Caco-2 (cell line): ENCODE results near the gene SRD5A1. TPM values are rescaled to one million over a fixed set of nuclear protein-coding genes. Genes with fewer than 3 reads are reported as not detected.
A peak's percentile ranks its signal among the peaks of the same experiment; 100 is the strongest.

ENCODE experiments used
- BruUV-seq: library from RNA; stranded (reverse); fragments of 400-500 nt; replicated peaks from 2 replicates; lab custom pipeline; 2021; lab: Mats Ljungman, UMichigan
- CTCF ChIA-PET: fragments of 300-600 bp; sonication (Branson Sonifier 250); formaldehyde crosslinking; loops from one replicate; lab custom pipeline; 2022; ENCODE audit warnings: antibody characterized with exemption; lab: Charles Lee
- POLR2A ChIA-PET: fragments of 300-600 bp; sonication (Branson Sonifier 250); formaldehyde crosslinking; loops from one replicate; lab custom pipeline; 2022; ENCODE audit warnings: antibody characterized with exemption; lab: Charles Lee
- DNase-seq, 2 experiments: peaks; one replicate each; pipeline versions ENCODE4 v3.0.0 to v3.0.0-alpha.2; 2020 to 2022
- H3K27me3 ChIP-seq: replicated peaks from 2 replicates; pipeline ENCODE4 v1.6.0; 2011; ENCODE audit warnings: low read length; ENCODE audit not compliant: control insufficient read depth, insufficient read depth
- H3K36me3 ChIP-seq: 2 replicates; pipeline ENCODE4 v1.5.1; 2011; ENCODE audit warnings: low read length; ENCODE audit not compliant: control insufficient read depth, insufficient read depth
- H3K4me1 ChIP-seq: fragments of 250-450 bp; sonication (Bioruptor Pico); 2 replicates; pipeline ENCODE4 v1.5.1; 2020; ENCODE audit warnings: mild to moderate bottlenecking
- H3K4me3 ChIP-seq: 2 replicates; pipeline ENCODE4 v1.5.1; 2011; ENCODE audit warnings: low read depth, mild to moderate bottlenecking, control low read depth, low read length
- H3K9me3 ChIP-seq: fragments of 250-450 bp; sonication (Bioruptor Pico); 2 replicates; pipeline ENCODE4 v1.5.1; 2020; ENCODE audit warnings: mild to moderate bottlenecking, moderate library complexity
- H3K27ac Mint-ChIP-seq: one replicate; pipeline ENCODE4 v1.8.0; 2022; ENCODE audit warnings: mixed read lengths; ENCODE audit not compliant: unreplicated experiment
- H3K27me3 Mint-ChIP-seq: one replicate; pipeline ENCODE4 v1.8.0; 2022; ENCODE audit warnings: mixed read lengths; ENCODE audit not compliant: insufficient read depth, unreplicated experiment
- H3K36me3 Mint-ChIP-seq: one replicate; pipeline ENCODE4 v1.8.0; 2022; ENCODE audit warnings: mild to moderate bottlenecking, mixed read lengths; ENCODE audit not compliant: insufficient read depth, unreplicated experiment
- H3K4me1 Mint-ChIP-seq: one replicate; pipeline ENCODE4 v1.8.0; 2022; ENCODE audit warnings: low read depth, mixed read lengths; ENCODE audit not compliant: unreplicated experiment
- H3K4me3 Mint-ChIP-seq: one replicate; pipeline ENCODE4 v1.8.0; 2022; ENCODE audit warnings: mild to moderate bottlenecking, moderate library complexity, mixed read lengths; ENCODE audit not compliant: unreplicated experiment
- H3K9me3 Mint-ChIP-seq: one replicate; pipeline ENCODE4 v1.8.0; 2022; ENCODE audit warnings: mixed read lengths; ENCODE audit not compliant: unreplicated experiment
- CTCF ChIP-seq, 2 experiments: fragments of 200-600 bp in 1 of 2; IDR thresholded peaks; 1 replicate in 1 of 2; 2 replicates in 1 of 2; pipeline versions ENCODE4 v1.5.1 to v1.8.0; 2011 to 2022; ENCODE audit warnings: antibody characterized with exemption in 1 of 2, control low read depth in 1 of 2, inconsistent platforms in 1 of 2, low read depth in 1 of 2, low read length in 1 of 2, mild to moderate bottlenecking in 1 of 2, moderate library complexity in 1 of 2; ENCODE audit not compliant: insufficient read depth in 1 of 2, severe bottlenecking in 1 of 2, unreplicated experiment in 1 of 2
- intact Hi-C: fragments of 100-400 bp; cut with micrococcal nuclease; formaldehyde crosslinking; loops from one replicate; pipeline ENCODE4 v1.10.0; 2022; ENCODE audit not compliant: unreplicated experiment
- total RNA-seq: library from RNA; stranded (reverse); gene quantifications from 2 replicates; pipeline ENCODE4 v1.2.3, GENCODE V29; 2022

SRD5A1 gene
- total RNA-seq, 1 experiment from 2014 or later = 19.4 TPM

DNA sequence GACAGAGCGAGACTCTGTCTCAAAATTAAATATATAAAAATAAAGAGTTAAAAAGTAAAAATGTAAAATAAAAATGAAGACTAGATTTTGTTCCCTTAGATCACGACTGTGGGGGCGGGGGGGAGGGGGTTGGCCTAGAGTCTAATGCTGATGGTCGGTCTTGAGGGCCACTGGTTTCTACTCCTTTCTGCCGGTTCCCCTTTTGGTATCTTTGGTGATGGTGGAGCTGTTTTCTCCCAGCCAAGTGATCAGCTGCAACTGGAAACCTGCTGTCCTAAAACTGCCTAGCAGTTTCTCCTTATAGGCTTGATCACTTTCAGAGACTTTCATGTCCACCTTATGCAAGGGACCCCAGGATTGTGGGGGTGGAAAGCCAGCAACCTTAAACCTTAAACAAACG lies 1.1 kb downstream of the SRD5A1 start:
- intact Hi-C loops = loop anchor here (5.0 kb wide), 1 partner anchor 98 kb away; no protein-coding TSS in a partner anchor
- H3K4me3 Mint-ChIP-seq = peak overlapping the region; percentile 100
- H3K36me3 Mint-ChIP-seq = peaks cover 35% of the 10 kb centered on the region

GRCh38 chr5:6634788-6635430 lies 1.7 kb downstream of the SRD5A1 start:
- H3K4me1 ChIP-seq = peaks cover 7% of the 10 kb centered on the region; the same call in 1 of the 2 replicates
- TSS peak; percentile 39 for BruUV-seq
- H3K9me3 ChIP-seq = no peaks in the 10 kb centered on the region
- Mint-ChIP-seq H3K27ac (peak overlapping the region; percentile 53), H3K9me3 (no peaks in the 10 kb centered on the region), H3K4me3 (peak overlapping the region; percentile 100), H3K27me3 (no peaks in the 10 kb centered on the region), H3K36me3 (peaks cover 29% of the 10 kb centered on the region), H3K4me1 (peaks cover 12% of the 10 kb centered on the region)
- CTCF ChIA-PET = no interaction called here
- DNase-seq = no peak
- TF ChIP-seq CTCF (IDR thresholded peaks at IDR 0.05; ENCODE audit: insufficient read depth in 1 of 2, low read depth in 1 of 2, low read length in 1 of 2, severe bottlenecking in 1 of 2, unreplicated experiment in 1 of 2) = no peak
- POLR2A ChIA-PET = interaction anchor here (0.7 kb wide), 1 partner anchor 23 kb away, joined by 3 read pairs; no protein-coding TSS in a partner anchor
- H3K4me3 ChIP-seq = no peak overlapping the region; the same call in 1 of the 2 replicates
- no peaks in the 10 kb centered on the region for H3K27me3 ChIP-seq
- intact Hi-C loops = loop anchor here (5.0 kb wide), 1 partner anchor 97 kb away; no protein-coding TSS in a partner anchor
- peaks cover 2% of the 10 kb centered on the region for H3K36me3 ChIP-seq

More for the DNA sequence above, 1.1 kb downstream of the SRD5A1 start:
- CTCF ChIA-PET = no interaction called here
- POLR2A ChIA-PET = interaction anchor here (0.7 kb wide), 1 partner anchor 24 kb away, joined by 3 read pairs; no protein-coding TSS in a partner anchor
- Mint-ChIP-seq H3K9me3 (no peaks in the 10 kb centered on the region), H3K4me1 (peaks cover 12% of the 10 kb centered on the region), H3K27ac (peak overlapping the region; percentile 53), H3K27me3 (no peaks in the 10 kb centered on the region)
- Histone ChIP-seq H3K36me3 (peaks cover 2% of the 10 kb centered on the region), H3K4me1 (peaks cover 7% of the 10 kb centered on the region; the same call in 1 of the 2 replicates), H3K4me3 (peak overlapping the region; percentile 96), H3K9me3 (no peaks in the 10 kb centered on the region), H3K27me3 (no peaks in the 10 kb centered on the region)
- no peak for DNase-seq
- no peak for TF ChIP-seq CTCF (IDR thresholded peaks at IDR 0.05; ENCODE audit: insufficient read depth in 1 of 2, low read depth in 1 of 2, low read length in 1 of 2, severe bottlenecking in 1 of 2, unreplicated experiment in 1 of 2)
- BruUV-seq = no TSS peak

DNA sequence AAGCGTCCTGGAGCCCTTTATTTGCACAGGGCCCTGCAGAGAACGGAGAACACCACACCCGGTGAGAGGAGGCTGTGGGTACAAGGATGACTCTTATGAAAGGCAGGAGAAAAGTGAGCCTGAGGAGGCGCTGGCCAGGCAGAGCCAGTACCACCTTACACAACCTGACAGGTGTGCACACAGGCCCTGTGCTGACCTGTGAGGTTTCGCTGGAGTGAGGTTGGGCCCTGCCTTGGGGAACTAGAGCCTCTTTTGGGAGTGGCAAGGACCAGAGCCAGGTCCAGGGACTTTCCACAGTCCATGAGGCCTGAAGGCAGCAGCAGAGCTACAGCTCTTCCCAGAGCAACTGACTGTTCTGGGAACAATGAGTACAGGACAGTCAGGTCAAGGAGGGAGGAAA lies 3.1 kb downstream of the SRD5A1 start:
- Histone ChIP-seq H3K27me3 (no peaks in the 10 kb centered on the region), H3K4me1 (peaks cover 4% of the 10 kb centered on the region; the same call in 1 of the 2 replicates), H3K36me3 (no peaks in the 10 kb centered on the region; the same call in 1 of the 2 replicates), H3K4me3 (no peak overlapping the region), H3K9me3 (no peaks in the 10 kb centered on the region)
- POLR2A ChIA-PET = no interaction called here
- no peak for TF ChIP-seq CTCF (IDR thresholded peaks at IDR 0.05; ENCODE audit: insufficient read depth in 1 of 2, low read depth in 1 of 2, low read length in 1 of 2, severe bottlenecking in 1 of 2, unreplicated experiment in 1 of 2)
- CTCF ChIA-PET = no interaction called here
- Mint-ChIP-seq H3K36me3 (peaks cover 16% of the 10 kb centered on the region), H3K27ac (no peak overlapping the region), H3K9me3 (no peaks in the 10 kb centered on the region), H3K27me3 (no peaks in the 10 kb centered on the region), H3K4me3 (no peak overlapping the region), H3K4me1 (peaks cover 9% of the 10 kb centered on the region)
- no peak for DNase-seq
- no TSS peak for BruUV-seq
- intact Hi-C loops = no loop called here
